Measurements from ENCODE around the gene VPS26A.
"Not testable (repeated sequence)": the region's sequence is repeated elsewhere in the genome, so short reads cannot be mapped to it uniquely, and the experiment has no call there.

Gene VPS26A

GRCh38 chr10:69168493-69168892 lies 44.5 kb downstream of the VPS26A start:
- DNase-seq (ENCODE audit: low read depth), result no peak
- TF ChIP-seq CTCF (IDR thresholded peaks at IDR 0.05; ENCODE audit: control insufficient read depth, insufficient read depth, low read depth, low read length, missing control alignments), result no peak
- no peak overlapping the region for H3K4me3 ChIP-seq (ENCODE audit: control insufficient read depth, low read depth, low read length)

- no peak for DNase-seq (ENCODE audit: low read depth)
- TF ChIP-seq CTCF (IDR thresholded peaks at IDR 0.05; ENCODE audit: control insufficient read depth, insufficient read depth, low read depth, low read length, missing control alignments), result no peak
- H3K4me3 ChIP-seq (ENCODE audit: control insufficient read depth, low read depth, low read length), result no peak overlapping the region
Observed at GRCh38 chr10:69172241-69172982, 48.4 kb downstream of the VPS26A start.

- not testable (repeated sequence) for DNase-seq (ENCODE audit: low read depth); H3K4me3 ChIP-seq (ENCODE audit: control insufficient read depth, low read depth, low read length)
Observed at GRCh38 chr10:69175326-69175725, 51.3 kb downstream of the VPS26A start.

GRCh38 chr10:69176823-69177222 lies 52.8 kb downstream of the VPS26A start:
- no peak for DNase-seq (ENCODE audit: low read depth)
- TF ChIP-seq CTCF (IDR thresholded peaks at IDR 0.05; ENCODE audit: control insufficient read depth, insufficient read depth, low read depth, low read length, missing control alignments), result no peak
- no peak overlapping the region for H3K4me3 ChIP-seq (ENCODE audit: control insufficient read depth, low read depth, low read length)

GRCh38 chr10:69179089-69179742 lies 55.2 kb downstream of the VPS26A start:
- DNase-seq (ENCODE audit: low read depth), result peak; percentile 5
- peak overlapping the region; percentile 96 for H3K4me3 ChIP-seq (ENCODE audit: control insufficient read depth, low read depth, low read length)
- TF ChIP-seq CTCF (IDR thresholded peaks at IDR 0.05; ENCODE audit: control insufficient read depth, insufficient read depth, low read depth, low read length, missing control alignments), result no peak

GRCh38 chr10:69179743-69180524 lies 56.0 kb downstream of the VPS26A start, which contains the start of gene SUPV3L1:
SUPV3L1 (plus strand) TSS chr10:69180234; CDS start chr10:69180292, 58 bp downstream.
- no peak for TF ChIP-seq CTCF (IDR thresholded peaks at IDR 0.05; ENCODE audit: control insufficient read depth, insufficient read depth, low read depth, low read length, missing control alignments)

More at GRCh38 chr10:69179743-69180524, 56.0 kb downstream of the VPS26A start, which contains the start of gene SUPV3L1:
- peak; percentile 93 for DNase-seq (ENCODE audit: low read depth)
- H3K4me3 ChIP-seq (ENCODE audit: control insufficient read depth, low read depth, low read length), result peak within 1 kb of the TSS; percentile 96
